Panc1 (cell line): Measurements from ENCODE around the gene CCDC154.

Source experiments
- REST ChIP-seq, 2 experiments: IDR thresholded peaks; 2 replicates each; pipeline ENCODE4 v1.6.1; 2011 to 2012; ENCODE audit warnings: low read depth in 2 of 2, control low read depth in 1 of 2, low read length in 1 of 2, mild to moderate bottlenecking in 1 of 2, moderate library complexity in 1 of 2; ENCODE audit not compliant: insufficient read depth in 1 of 2
- TF ChIP-seq, protein P1 (sequence below): fragments of 450-650 bp; IDR thresholded peaks from 2 replicates; pipeline ENCODE4 v1.5.1; 2017; ENCODE audit warnings: mild to moderate bottlenecking

- TF ChIP-seq, protein P1, sequence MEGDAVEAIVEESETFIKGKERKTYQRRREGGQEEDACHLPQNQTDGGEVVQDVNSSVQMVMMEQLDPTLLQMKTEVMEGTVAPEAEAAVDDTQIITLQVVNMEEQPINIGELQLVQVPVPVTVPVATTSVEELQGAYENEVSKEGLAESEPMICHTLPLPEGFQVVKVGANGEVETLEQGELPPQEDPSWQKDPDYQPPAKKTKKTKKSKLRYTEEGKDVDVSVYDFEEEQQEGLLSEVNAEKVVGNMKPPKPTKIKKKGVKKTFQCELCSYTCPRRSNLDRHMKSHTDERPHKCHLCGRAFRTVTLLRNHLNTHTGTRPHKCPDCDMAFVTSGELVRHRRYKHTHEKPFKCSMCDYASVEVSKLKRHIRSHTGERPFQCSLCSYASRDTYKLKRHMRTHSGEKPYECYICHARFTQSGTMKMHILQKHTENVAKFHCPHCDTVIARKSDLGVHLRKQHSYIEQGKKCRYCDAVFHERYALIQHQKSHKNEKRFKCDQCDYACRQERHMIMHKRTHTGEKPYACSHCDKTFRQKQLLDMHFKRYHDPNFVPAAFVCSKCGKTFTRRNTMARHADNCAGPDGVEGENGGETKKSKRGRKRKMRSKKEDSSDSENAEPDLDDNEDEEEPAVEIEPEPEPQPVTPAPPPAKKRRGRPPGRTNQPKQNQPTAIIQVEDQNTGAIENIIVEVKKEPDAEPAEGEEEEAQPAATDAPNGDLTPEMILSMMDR = no peak
- TF ChIP-seq REST (IDR thresholded peaks at IDR 0.05; ENCODE audit: insufficient read depth in 1 of 2, low read depth in 2 of 2, low read length in 1 of 2) = no peak
Observed at GRCh38 chr16:1477033-1477432, 32.7 kb upstream of the CCDC154 start.
